ENCODE results near the gene SLC35E3.
A peak's percentile ranks its signal among the peaks of the same experiment; 100 is the strongest.

DNA sequence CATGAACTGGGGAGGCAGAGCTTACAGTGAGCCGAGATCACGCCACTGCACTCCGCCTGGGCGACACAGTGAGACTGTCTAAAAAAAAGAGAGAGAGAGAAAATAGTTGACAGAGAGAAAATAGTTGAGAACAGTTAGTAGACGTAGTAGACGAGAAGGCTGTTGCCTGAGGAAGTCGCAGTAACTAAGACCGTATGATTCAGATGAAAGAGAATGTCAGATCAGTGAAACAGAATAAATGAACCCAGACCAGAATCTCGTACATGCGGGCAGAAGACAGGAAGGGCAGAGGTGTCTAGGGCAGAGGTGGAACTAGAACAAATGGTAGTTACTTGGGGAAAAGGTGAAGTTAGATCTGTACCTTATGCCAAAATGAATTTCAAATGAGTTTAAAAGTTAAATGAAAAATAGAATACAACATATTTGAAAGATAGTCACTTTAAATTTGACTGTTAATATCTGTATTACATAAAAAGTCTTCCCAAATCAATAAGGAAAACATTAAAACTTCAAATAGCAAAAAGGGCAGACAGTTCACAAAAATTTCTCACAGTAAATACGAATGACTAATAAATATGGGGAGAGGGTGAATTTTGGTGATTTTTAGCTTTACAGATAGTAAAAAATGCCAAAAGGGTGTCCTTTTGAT lies 79.7 kb downstream of the SLC35E3 start:
- TF ChIP-seq POLR2AphosphoS5 (IDR thresholded peaks at IDR 0.05; ENCODE audit: low read depth, low read length) (peak; percentile 58), POLR2A (IDR thresholded peaks at IDR 0.05; ENCODE audit: low read depth, low read length) (peak; percentile 23; the same call in 1 of the 2 replicates), TAF1 (IDR thresholded peaks at IDR 0.05; ENCODE audit: low read depth, low read length) (no peak)

All from GM12891 (cell line).